Dendritic cell treated with granulocyte-macrophage colony-stimulating factor and Interleukin-4, amounts not matched to agents 40 ng/mL and 50 ng/mL, for 4 days (primary cell): ENCODE measurements around the gene FGD3.
"Not testable (repeated sequence)": the region's sequence is repeated elsewhere in the genome, so short reads cannot be mapped to it uniquely, and the experiment has no call there.

ENCODE experiments used
- H3K27ac Mint-ChIP-seq: one replicate; pipeline ENCODE4 v1.8.0; 2022; ENCODE audit warnings: mild to moderate bottlenecking, mixed read lengths
- H3K27me3 Mint-ChIP-seq: one replicate; pipeline ENCODE4 v1.8.0; 2022; ENCODE audit warnings: mild to moderate bottlenecking, mixed read lengths
- H3K36me3 Mint-ChIP-seq: one replicate; pipeline ENCODE4 v1.8.0; 2022; ENCODE audit warnings: low read depth, mixed read lengths
- H3K4me1 Mint-ChIP-seq: one replicate; pipeline ENCODE4 v1.8.0; 2022; ENCODE audit warnings: low read depth, mixed read lengths
- H3K4me3 Mint-ChIP-seq: one replicate; pipeline ENCODE4 v1.8.0; 2022; ENCODE audit warnings: mild to moderate bottlenecking, moderate library complexity, mixed read lengths
- H3K9me3 Mint-ChIP-seq: one replicate; pipeline ENCODE4 v1.8.0; 2022; ENCODE audit warnings: mixed read lengths
- intact Hi-C: fragments of 100-400 bp; cut with micrococcal nuclease; formaldehyde crosslinking; loops from one replicate; pipeline ENCODE4 v1.15.0; 2022

FGD3 gene, protein sequence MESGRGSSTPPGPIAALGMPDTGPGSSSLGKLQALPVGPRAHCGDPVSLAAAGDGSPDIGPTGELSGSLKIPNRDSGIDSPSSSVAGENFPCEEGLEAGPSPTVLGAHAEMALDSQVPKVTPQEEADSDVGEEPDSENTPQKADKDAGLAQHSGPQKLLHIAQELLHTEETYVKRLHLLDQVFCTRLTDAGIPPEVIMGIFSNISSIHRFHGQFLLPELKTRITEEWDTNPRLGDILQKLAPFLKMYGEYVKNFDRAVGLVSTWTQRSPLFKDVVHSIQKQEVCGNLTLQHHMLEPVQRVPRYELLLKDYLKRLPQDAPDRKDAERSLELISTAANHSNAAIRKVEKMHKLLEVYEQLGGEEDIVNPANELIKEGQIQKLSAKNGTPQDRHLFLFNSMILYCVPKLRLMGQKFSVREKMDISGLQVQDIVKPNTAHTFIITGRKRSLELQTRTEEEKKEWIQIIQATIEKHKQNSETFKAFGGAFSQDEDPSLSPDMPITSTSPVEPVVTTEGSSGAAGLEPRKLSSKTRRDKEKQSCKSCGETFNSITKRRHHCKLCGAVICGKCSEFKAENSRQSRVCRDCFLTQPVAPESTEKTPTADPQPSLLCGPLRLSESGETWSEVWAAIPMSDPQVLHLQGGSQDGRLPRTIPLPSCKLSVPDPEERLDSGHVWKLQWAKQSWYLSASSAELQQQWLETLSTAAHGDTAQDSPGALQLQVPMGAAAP

GRCh38 chr9:92947268-92948037 lies at the start of gene FGD3:
TSS of gene FGD3 (plus strand) at chr9:92947523. CDS start at chr9:92976257, 28,734 bp downstream.
- H3K27me3 Mint-ChIP-seq: peaks cover 49% of the 10 kb centered on the region
- H3K36me3 Mint-ChIP-seq: no peaks in the 10 kb centered on the region
- H3K27ac Mint-ChIP-seq: no peak within 1 kb of the TSS
- intact Hi-C loops: no loop called here
- no peaks in the 10 kb centered on the region for H3K9me3 Mint-ChIP-seq
- H3K4me1 Mint-ChIP-seq: peaks cover 15% of the 10 kb centered on the region
- H3K4me3 Mint-ChIP-seq: peak within 1 kb of the TSS; percentile 39

DNA sequence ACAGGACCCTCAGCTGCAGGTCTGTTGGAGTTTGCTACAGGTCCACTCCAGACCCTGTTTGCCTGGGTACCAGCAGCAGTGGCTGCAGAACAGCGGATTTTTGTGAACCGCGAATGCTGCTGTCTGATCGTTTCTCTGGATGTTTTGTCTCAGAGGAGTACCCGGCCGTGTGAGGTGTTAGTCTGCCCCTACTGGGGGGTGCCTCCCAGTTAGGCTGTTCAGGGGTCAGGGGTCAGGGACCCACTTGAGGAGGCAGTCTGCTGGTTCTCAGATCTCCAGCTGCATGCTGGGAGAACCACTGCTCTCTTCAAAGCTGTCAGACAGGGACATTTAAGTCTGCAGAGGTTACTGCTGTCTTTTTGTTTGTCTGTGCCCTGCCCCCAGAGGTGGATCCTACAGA lies 42.2 kb upstream of the FGD3 start:
- H3K9me3 Mint-ChIP-seq, H3K4me3 Mint-ChIP-seq, intact Hi-C loops, H3K27ac Mint-ChIP-seq, H3K4me1 Mint-ChIP-seq, H3K36me3 Mint-ChIP-seq: not testable (repeated sequence)
- H3K27me3 Mint-ChIP-seq: peaks cover 24% of the 10 kb centered on the region

- Mint-ChIP-seq H3K27me3 (peaks cover 53% of the 10 kb centered on the region), H3K4me3 (no peak overlapping the region), H3K36me3 (no peaks in the 10 kb centered on the region), H3K4me1 (peaks cover 28% of the 10 kb centered on the region), H3K9me3 (no peaks in the 10 kb centered on the region), H3K27ac (no peak overlapping the region)
- intact Hi-C loops: no loop called here
These were observed 35.5 kb upstream of the FGD3 start for GRCh38 chr9:92911511-92912475.

DNA sequence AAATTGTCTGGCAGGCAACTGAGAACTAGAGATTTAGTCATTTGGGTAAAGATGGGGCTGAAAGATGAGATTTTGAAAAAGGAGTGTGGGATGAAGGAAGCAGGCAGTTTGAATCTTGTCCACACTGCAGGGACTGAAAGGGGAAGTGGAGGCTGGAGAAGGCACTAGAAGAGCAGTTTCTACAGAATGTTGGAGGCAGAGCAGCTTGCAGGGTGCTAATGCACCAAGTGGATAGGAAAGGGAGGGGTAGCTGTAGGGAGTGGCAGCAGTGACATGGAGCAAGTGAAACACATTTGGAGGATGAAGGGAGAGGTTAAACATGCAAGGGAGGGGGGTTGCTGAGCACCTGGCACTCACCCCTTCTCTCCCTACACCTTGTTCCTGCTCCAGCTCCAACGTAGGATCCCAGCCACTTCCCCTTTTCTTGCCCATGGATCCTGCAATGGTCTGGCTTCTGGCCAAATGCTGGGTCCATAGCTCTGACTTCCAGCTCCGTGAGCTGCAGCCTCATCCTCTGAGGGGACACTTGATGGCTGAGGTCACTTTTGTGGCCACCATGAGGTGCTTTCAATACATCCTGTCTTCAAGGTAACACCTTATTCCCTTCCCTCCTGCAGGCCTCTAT lies 30.0 kb upstream of the FGD3 start:
- intact Hi-C loops: no loop called here
- H3K27ac Mint-ChIP-seq: peak overlapping the region; percentile 3
- no peaks in the 10 kb centered on the region for H3K36me3 Mint-ChIP-seq
- peaks cover 33% of the 10 kb centered on the region for H3K4me1 Mint-ChIP-seq
- H3K9me3 Mint-ChIP-seq: no peaks in the 10 kb centered on the region
- peak overlapping the region; percentile 2 for H3K4me3 Mint-ChIP-seq
- H3K27me3 Mint-ChIP-seq: peaks cover 26% of the 10 kb centered on the region

DNA sequence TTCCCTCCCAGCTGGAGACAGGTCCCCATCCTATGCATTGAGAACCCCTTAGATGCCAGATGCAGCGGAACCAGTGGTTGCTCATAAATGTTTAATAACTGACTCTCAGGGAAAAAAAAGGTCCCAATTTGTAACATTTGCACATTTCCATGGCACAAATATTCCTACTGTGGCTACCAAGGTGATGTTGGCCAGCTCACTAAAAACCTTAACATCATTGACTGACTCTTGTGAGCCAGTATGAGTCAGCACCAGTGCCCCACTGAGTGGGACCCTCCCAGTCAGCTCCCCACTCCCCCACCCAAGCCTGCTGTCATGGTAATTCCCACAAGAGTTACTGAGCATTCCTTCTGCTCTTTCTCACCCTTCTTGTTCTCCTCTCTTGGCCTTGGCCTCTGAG lies 26.9 kb upstream of the FGD3 start:
- intact Hi-C loops: no loop called here
- Mint-ChIP-seq H3K27ac (no peak overlapping the region), H3K4me3 (no peak overlapping the region)

DNA sequence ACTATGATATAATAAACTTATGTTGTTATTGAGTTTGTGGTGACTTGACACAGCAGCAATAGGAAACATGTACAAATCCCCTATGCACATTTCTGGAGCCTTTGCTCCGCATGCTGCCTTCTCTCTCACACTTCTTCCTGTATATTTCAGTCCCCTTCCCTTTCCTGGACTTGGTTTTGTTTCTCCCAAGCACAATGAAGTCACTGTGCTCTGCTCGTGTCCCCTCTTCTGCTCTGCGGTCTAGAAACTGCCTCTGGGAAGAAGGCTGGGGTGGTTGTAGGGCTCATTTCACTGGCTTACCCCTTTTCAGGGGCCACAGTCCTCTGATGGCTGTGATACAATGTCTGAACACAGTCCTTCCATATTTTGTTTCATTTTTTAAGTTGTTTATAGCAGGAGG lies 15.7 kb upstream of the FGD3 start:
- Mint-ChIP-seq H3K4me1 (peaks cover 9% of the 10 kb centered on the region), H3K9me3 (no peaks in the 10 kb centered on the region), H3K4me3 (no peak overlapping the region), H3K27ac (no peak overlapping the region), H3K27me3 (peaks cover 8% of the 10 kb centered on the region), H3K36me3 (no peaks in the 10 kb centered on the region)
- intact Hi-C loops: no loop called here

More for the DNA sequence above, 26.9 kb upstream of the FGD3 start:
- no peaks in the 10 kb centered on the region for H3K36me3 Mint-ChIP-seq
- no peaks in the 10 kb centered on the region for H3K9me3 Mint-ChIP-seq
- peaks cover 7% of the 10 kb centered on the region for H3K27me3 Mint-ChIP-seq
- H3K4me1 Mint-ChIP-seq: peaks cover 24% of the 10 kb centered on the region

- peaks cover 6% of the 10 kb centered on the region for H3K27me3 Mint-ChIP-seq
- H3K4me1 Mint-ChIP-seq: peaks cover 17% of the 10 kb centered on the region
- intact Hi-C loops: no loop called here
- no peaks in the 10 kb centered on the region for H3K36me3 Mint-ChIP-seq
- H3K4me3 Mint-ChIP-seq: no peak overlapping the region
- no peaks in the 10 kb centered on the region for H3K9me3 Mint-ChIP-seq
- no peak overlapping the region for H3K27ac Mint-ChIP-seq
These were observed 13.0 kb upstream of the FGD3 start for GRCh38 chr9:92934321-92934720.

- no peaks in the 10 kb centered on the region for H3K9me3 Mint-ChIP-seq
- no peak overlapping the region for H3K4me3 Mint-ChIP-seq
- H3K4me1 Mint-ChIP-seq: peaks cover 8% of the 10 kb centered on the region
- H3K27ac Mint-ChIP-seq: no peak overlapping the region
- H3K27me3 Mint-ChIP-seq: peaks cover 10% of the 10 kb centered on the region
- intact Hi-C loops: no loop called here
- H3K36me3 Mint-ChIP-seq: no peaks in the 10 kb centered on the region
These were observed 9.3 kb upstream of the FGD3 start for GRCh38 chr9:92938025-92938424.

GRCh38 chr9:92941861-92942260 lies 5.5 kb upstream of the FGD3 start:
- H3K4me1 Mint-ChIP-seq: peaks cover 8% of the 10 kb centered on the region
- no peaks in the 10 kb centered on the region for H3K36me3 Mint-ChIP-seq
- H3K27me3 Mint-ChIP-seq: peaks cover 19% of the 10 kb centered on the region
- no peaks in the 10 kb centered on the region for H3K9me3 Mint-ChIP-seq
- H3K4me3 Mint-ChIP-seq: no peak overlapping the region
- intact Hi-C loops: no loop called here
- no peak overlapping the region for H3K27ac Mint-ChIP-seq

- Mint-ChIP-seq H3K4me3 (no peak overlapping the region), H3K4me1 (peaks cover 14% of the 10 kb centered on the region), H3K27ac (no peak overlapping the region), H3K27me3 (peaks cover 27% of the 10 kb centered on the region), H3K36me3 (no peaks in the 10 kb centered on the region), H3K9me3 (no peaks in the 10 kb centered on the region)
- intact Hi-C loops: no loop called here
These were observed 4.4 kb upstream of the FGD3 start for GRCh38 chr9:92942688-92943616.

GRCh38 chr9:92944921-92945320 lies 2.4 kb upstream of the FGD3 start:
- H3K4me1 Mint-ChIP-seq: peaks cover 14% of the 10 kb centered on the region
- no peak overlapping the region for H3K4me3 Mint-ChIP-seq
- H3K36me3 Mint-ChIP-seq: no peaks in the 10 kb centered on the region
- no peak overlapping the region for H3K27ac Mint-ChIP-seq
- peaks cover 44% of the 10 kb centered on the region for H3K27me3 Mint-ChIP-seq
- intact Hi-C loops: no loop called here
- no peaks in the 10 kb centered on the region for H3K9me3 Mint-ChIP-seq

DNA sequence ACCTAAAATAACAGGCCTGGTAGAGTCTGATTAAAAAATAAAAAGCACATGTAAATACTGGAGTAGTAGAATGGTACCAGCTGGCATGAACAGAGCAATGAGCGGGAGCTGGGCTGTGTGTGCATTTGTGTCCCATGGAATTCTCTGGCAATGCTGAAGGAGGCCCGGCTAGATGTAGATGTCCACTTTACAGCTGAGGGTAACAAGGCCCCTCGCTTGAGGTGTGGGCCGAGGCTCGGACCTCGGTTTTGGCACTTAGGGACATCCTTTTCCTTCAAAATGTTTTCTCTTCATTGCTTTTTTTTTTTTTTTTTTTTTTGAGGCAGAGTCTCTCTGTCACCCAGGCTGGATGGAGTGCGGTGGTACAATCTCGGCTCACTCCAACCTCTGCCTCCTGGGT lies 1.5 kb upstream of the FGD3 start:
- no peak overlapping the region for H3K27ac Mint-ChIP-seq

More for the DNA sequence above, 1.5 kb upstream of the FGD3 start:
- Mint-ChIP-seq H3K4me3 (no peak overlapping the region), H3K9me3 (no peaks in the 10 kb centered on the region), H3K36me3 (no peaks in the 10 kb centered on the region), H3K4me1 (peaks cover 14% of the 10 kb centered on the region), H3K27me3 (peaks cover 49% of the 10 kb centered on the region)
- intact Hi-C loops: no loop called here
